Measurements from ENCODE around the gene KRTAP4-1. TPM values are rescaled to one million over a fixed set of nuclear protein-coding genes. Genes with fewer than 3 reads are reported as not detected.
A peak's percentile ranks its signal among the peaks of the same experiment; 100 is the strongest.
"Not testable (repeated sequence)": the region's sequence is repeated elsewhere in the genome, so short reads cannot be mapped to it uniquely, and the experiment has no call there.

The KRTAP4-1 gene
- total RNA-seq, 2 donors from 2014 or later, result not detected

DNA sequence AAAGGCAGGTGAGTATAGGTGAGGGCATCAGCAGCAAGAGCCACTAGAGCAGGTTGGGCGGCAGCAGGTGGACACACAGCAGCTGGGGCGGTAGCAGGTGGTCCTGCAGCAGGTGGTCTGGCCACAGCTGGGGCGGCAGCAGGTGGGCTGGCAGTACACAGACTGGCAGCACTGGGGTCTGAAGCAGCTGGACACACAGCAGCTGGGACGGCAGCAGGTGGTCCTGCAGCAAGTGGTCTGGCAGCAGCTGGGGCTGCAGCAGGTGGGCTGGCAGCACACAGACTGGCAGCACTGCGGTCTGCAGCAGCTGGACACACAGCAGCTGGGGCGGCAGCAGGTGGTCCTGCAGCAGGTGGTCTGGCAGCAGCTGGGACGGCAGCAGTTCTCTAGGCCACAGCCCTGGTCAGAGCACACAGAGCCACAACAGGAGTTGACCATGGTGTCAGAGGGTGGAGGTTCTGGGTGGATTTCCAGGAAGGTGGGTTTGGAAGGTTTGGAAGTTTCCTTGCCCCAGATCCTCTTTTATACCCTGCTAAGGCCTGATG lies 6.9 kb downstream of the KRTAP4-1 start, which contains the start of gene KRTAP4-2:
Gene KRTAP4-2, minus strand, starts transcription at position 495 of the 545 bp plus-strand sequence. Its CDS starts 57 bp downstream, at position 438.
- DNase-seq (ENCODE audit: low spot score), result no peak
- intact Hi-C loops (cut with DNase I), result no loop called here

DNA sequence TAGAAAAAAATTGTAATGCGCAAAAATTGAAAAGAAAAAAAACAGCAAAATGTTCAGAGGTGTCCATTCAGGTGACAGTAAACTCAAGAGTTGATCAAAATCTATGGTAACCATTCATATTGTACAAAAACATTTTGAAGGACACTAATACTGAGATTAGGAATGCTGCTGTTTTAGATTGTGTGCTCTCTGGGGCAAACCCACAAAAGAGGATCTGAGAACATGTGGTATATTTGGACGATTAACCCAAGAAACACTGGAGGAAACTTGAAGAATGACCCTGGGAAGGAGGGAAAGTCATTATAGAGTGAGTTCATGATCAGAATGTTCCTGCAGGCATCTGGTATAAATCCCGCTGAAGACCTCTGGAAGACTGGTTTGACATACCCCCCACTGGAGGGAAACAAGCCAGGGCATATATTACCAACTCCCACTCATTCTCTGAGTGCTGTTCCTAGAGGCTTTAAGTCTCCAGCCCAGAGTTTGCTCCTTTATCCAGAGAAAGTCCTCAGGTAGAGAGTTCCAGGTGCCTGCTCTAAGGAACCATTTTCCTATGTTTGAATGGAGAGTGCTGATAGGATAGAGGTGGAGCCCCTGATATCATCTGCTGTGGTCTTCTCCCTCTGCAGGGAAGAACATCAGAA lies 7.8 kb downstream of the KRTAP4-1 start:
- intact Hi-C loops (cut with DNase I), result no loop called here
- no peak for DNase-seq (ENCODE audit: low spot score)

DNA sequence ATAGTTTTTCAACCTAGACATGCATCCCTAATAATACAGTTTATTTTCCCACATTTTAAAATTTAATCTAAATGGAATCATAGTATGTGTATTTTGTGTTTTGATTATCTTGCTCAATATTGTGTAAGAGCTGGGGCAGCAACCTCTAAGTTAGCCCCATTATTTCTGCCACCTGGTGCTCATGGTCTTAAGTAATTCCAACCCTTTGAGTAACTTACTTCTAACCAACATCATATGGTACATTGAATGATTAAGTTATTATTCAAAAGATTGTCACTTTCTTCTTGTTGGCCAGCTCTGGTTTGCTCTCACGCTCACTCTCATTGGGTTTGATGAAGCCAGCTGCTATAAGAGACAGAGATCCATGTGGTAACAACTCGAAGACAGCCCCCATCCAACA lies 12.8 kb downstream of the KRTAP4-1 start:
- intact Hi-C loops (cut with DNase I), result no loop called here
- no peak for DNase-seq (ENCODE audit: low spot score)

DNA sequence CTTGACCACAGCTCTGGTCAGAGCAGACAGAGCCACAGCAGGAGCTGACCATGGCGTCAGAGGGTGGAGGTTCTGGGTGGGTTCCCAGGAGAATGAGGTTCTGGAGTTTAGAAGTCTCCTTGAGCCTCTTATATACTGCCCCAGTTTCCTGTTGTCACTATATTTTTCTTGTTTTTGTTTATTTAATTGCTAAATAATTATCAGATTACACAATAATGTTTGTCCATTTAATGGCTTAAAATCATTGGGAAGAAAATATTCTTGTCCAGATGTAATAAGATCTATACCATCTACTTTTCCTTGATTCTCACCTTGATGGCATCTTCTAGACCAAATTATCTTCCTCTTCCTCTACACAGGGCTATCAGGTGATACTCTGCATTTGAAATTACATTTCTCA lies 16.6 kb downstream of the KRTAP4-1 start, which contains the start of gene KRTAP4-3:
Gene KRTAP4-3, minus strand, starts transcription at position 101 of the 400 bp plus-strand sequence. Its CDS starts 49 bp downstream, at position 52.
- intact Hi-C loops (cut with DNase I), result no loop called here

DNA sequence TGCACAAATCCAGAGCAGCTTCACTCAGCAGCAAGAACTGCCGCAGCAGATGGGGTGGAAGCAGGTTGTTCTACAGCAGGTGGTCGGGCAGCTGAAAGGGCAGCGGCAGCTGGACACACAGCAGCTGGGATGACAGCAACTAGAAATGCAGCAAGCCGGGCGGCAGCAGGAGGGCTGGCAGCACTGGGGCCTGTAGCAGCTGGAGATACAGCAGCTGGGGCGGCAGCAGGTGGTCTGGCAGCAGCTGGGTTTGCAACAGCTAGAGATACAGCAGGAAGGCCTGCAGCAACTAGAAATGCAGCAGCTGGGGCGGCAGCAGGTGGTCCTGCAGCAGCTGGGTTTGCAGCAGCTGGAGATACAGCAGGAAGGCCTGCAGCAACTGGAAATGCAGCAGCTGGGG lies 17.1 kb downstream of the KRTAP4-1 start:
- intact Hi-C loops (cut with DNase I), result no loop called here
- no peak for DNase-seq (ENCODE audit: low spot score)

More for the DNA sequence above, 16.6 kb downstream of the KRTAP4-1 start, which contains the start of gene KRTAP4-3:
- no peak for DNase-seq (ENCODE audit: low spot score)

- DNase-seq (ENCODE audit: low spot score), result no peak
- intact Hi-C loops (cut with DNase I), result no loop called here
Observed at GRCh38 chr17:41163828-41164227, 20.9 kb downstream of the KRTAP4-1 start.

DNA sequence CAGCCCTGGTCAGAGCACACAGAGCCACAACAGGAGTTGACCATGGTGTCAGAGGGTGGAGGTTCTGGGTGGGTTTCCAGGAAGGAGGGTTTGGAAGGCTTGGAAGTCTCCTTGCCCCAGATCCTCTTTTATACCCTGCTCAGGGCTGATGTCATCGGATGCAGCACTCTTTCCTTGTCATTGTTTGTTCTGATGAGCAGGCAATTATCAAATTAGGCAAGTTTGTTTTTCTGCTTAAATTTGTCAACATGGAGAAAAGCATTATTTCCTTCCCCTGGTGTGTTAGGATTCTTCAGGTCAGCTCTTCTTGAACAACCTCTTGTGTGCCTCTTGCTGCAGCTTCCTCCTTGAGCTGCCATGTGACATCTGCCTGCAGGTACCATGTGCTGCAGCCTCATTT lies 24.1 kb downstream of the KRTAP4-1 start, which contains the start of gene KRTAP4-4:
Gene KRTAP4-4, minus strand, starts transcription at position 101 of the 400 bp plus-strand sequence. Its CDS starts 57 bp downstream, at position 44.
- no peak for DNase-seq (ENCODE audit: low spot score)
- intact Hi-C loops (cut with DNase I), result no loop called here

DNA sequence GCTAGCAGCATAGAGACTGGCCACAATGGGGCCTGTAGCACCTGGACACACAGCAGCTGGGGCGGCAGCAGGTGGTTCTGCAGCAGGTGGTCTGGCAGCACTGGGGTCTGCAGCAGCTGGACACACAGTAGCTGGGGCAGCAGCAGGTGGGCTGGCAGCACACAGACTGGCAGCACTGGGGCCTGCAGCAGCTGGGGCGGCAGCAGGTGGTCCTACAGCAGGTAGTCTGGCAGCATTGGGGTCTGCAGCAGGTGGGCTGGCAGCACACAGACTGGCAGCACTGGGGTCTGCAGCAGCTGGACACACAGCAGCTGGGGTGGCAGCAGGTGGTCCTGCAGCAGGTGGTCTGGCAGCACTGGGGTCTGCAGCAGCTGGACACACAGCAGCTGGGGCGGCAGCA lies 24.5 kb downstream of the KRTAP4-1 start:
- intact Hi-C loops (cut with DNase I); DNase-seq (ENCODE audit: low spot score): not testable (repeated sequence)

DNA sequence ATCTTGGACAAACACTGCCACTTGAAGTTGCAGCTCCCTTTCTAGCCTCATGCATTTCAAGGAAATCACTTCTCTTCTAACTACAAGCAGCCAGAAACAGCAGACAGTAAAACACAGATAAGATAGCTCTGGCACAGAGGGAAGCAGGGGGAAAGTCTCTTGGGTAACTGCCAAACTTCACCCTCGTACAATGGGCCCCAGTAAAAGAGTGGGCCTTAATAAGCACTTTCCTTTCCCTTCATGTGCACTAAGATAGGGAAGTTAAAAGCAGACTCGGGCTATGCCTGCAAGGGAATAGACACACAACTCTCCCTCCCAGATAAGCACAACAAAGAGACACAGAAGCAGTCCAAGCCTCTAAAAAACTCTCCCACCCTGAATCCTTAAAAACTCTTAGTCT lies 30.9 kb downstream of the KRTAP4-1 start:
- intact Hi-C loops (cut with DNase I), result no loop called here
- no peak for DNase-seq (ENCODE audit: low spot score)

- intact Hi-C loops (cut with DNase I), result no loop called here
- no peak for DNase-seq (ENCODE audit: low spot score)
Observed at GRCh38 chr17:41151525-41151924, 33.2 kb downstream of the KRTAP4-1 start.

GRCh38 chr17:41150026-41150425 lies 34.7 kb downstream of the KRTAP4-1 start:
- intact Hi-C loops (cut with DNase I), result no loop called here
- DNase-seq (ENCODE audit: low spot score), result no peak

GRCh38 chr17:41149652-41149985 lies 35.1 kb downstream of the KRTAP4-1 start, which contains the start of gene KRTAP4-5:
Gene KRTAP4-5 (minus strand): TSS chr17:41149825. CDS start chr17:41149767, 58 bp downstream.
- intact Hi-C loops (cut with DNase I), result no loop called here
- no peak for DNase-seq (ENCODE audit: low spot score)

GRCh38 chr17:41148971-41149651 lies 35.6 kb downstream of the KRTAP4-1 start:
- DNase-seq (ENCODE audit: low spot score), result not testable (repeated sequence)

GRCh38 chr17:41147531-41148204 lies 37.0 kb downstream of the KRTAP4-1 start:
- DNase-seq (ENCODE audit: low spot score), result no peak
- intact Hi-C loops (cut with DNase I), result no loop called here

More at GRCh38 chr17:41148971-41149651, 35.6 kb downstream of the KRTAP4-1 start:
- intact Hi-C loops (cut with DNase I), result not testable (repeated sequence)

GRCh38 chr17:41145261-41145660 lies 39.5 kb downstream of the KRTAP4-1 start:
- no peak for DNase-seq (ENCODE audit: low spot score)
- intact Hi-C loops (cut with DNase I), result no loop called here

DNA sequence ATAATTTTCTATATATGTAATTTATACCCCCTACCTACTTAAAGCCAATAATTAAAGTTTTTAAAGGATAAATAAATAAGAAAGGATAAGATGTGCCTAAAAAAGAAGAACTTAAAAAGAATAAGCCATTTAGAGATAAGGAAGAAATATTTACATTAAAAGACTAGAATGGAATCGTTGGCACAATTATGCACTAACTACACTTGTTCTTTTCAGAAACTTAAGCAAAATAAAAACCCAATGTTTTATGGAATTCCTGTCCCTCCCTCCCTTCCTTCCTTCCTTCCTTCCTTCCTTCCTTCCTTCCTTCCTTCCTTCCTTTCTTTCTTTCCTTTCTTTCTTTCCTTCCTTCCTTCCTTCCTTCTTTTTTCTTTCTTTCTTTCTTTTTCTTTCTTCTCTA lies 39.9 kb downstream of the KRTAP4-1 start:
- no peak for DNase-seq (ENCODE audit: low spot score)
- intact Hi-C loops (cut with DNase I), result no loop called here

DNA sequence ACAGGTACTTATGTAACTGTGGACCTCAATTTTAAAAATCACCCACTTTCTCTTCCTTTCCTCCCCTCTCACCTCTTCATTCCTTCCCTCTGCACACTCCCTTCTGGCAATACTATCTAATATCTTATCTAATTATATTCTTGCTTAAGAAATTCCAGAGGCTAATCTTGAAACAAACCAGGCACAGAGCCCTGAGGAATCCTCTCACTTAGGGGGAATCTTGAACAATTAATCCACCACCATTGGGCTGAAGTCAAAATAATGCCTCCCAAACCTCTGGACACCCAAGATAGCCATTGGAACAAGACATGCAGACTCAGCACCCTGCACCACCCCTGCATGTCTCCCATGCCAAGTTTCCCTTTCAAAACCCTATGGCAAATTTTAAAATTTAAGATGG lies 43.4 kb downstream of the KRTAP4-1 start:
- no peak for DNase-seq (ENCODE audit: low spot score)
- intact Hi-C loops (cut with DNase I), result no loop called here

DNA sequence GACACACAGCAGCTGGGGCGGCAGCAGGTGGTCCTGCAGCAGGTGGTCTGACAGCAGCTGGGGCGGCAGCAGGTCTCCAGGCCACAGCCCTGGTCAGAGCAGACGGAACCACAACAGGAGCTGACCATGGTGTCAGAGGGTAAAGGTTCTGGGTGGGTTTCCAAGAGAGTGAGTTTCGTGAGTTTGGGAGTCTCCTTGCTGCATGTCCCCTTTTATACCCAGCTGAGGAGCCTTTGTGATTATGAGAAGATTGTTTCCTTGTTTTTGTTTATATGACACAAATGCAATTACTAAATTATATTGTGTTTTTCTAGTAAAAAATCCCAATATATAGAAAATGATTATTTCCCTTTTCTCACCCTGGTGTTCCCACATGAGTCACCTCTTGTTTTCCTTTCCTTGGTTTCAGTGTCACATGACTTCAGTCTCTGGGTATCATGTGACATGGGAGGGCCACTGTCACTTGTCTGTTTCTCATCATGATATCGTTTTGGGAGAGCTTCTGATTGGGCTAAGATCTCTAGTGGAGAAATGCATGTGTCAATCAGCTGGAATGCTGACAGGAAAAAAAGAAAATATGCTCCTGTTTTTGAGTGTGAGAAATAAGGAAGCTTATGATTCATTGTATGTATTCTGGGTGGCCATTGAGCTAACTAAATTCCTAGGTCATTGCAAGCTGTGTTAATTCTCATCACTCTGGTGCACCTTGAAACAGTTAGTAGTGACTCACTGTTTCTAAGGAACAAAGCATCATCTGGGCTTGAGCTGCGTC lies 44.2 kb downstream of the KRTAP4-1 start, which contains the start of gene KRTAP4-6:
Gene KRTAP4-6, minus strand, starts transcription at position 185 of the 772 bp plus-strand sequence. Its CDS starts 57 bp downstream, at position 128.
- intact Hi-C loops (cut with DNase I), result no loop called here
- no peak for DNase-seq (ENCODE audit: low spot score)

DNA sequence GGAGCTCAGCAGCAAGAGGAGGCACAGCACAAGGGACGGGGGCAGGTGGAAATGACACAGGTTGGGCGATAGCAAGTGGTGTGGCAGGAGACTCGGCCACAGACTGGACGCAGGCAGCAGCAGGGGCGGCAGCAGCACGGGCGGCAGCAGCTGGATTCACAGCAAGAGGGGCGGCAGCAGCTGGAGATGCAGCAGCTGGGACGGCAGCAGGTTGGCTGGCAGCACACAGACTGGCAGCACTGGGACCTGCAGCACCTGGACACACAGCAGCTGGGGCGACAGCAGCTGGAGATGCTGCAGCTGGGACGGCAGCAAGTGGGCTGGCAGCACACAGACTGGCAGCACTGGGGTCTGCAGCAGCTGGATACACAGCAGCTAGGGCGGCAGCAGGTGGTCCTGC lies 44.8 kb downstream of the KRTAP4-1 start:
- intact Hi-C loops (cut with DNase I), result not testable (repeated sequence)
- DNase-seq (ENCODE audit: low spot score), result peak; percentile 67
